Stimulated activated CD4-positive, alpha-beta T cell treated with anti-CD3 and anti-CD28 coated beads, TNF-alpha, amount 100 ng/mL, for 1 hour (primary cell): ENCODE data around the gene CLBA1.
"Not testable (repeated sequence)": the region's sequence is repeated elsewhere in the genome, so short reads cannot be mapped to it uniquely, and the experiment has no call there.

Experiments used
- DNase-seq, 3 donors: peaks; one replicate each; pipeline ENCODE4 v3.0.0-alpha.2; 2020; ENCODE audit warnings: low read depth in 3 of 3, low spot score in 1 of 3

The CLBA1 gene

GRCh38 chr14:104947881-104948735 lies 37.5 kb upstream of the CLBA1 start:
- DNase-seq, result not testable (repeated sequence)

- no peak for DNase-seq
Measured at GRCh38 chr14:104948736-104949031, 36.9 kb upstream of the CLBA1 start.

- not testable (repeated sequence) for DNase-seq
Measured at GRCh38 chr14:104949406-104949955, 36.1 kb upstream of the CLBA1 start.

- no peak for DNase-seq
Measured at GRCh38 chr14:104950021-104950420, 35.6 kb upstream of the CLBA1 start.

- DNase-seq, result not testable (repeated sequence)
Measured at GRCh38 chr14:104950701-104951100, 34.9 kb upstream of the CLBA1 start.

- not testable (repeated sequence) for DNase-seq
Measured at GRCh38 chr14:104951863-104952657, 33.5 kb upstream of the CLBA1 start.

- no peak for DNase-seq
Measured at GRCh38 chr14:104953097-104953496, 32.5 kb upstream of the CLBA1 start.

- DNase-seq, result no peak
Measured at GRCh38 chr14:104953896-104954656, 31.5 kb upstream of the CLBA1 start.

- no peak for DNase-seq
Measured at GRCh38 chr14:104954746-104955395, 30.7 kb upstream of the CLBA1 start.

- no peak for DNase-seq
Measured at GRCh38 chr14:104955396-104955770, 30.2 kb upstream of the CLBA1 start.

GRCh38 chr14:104956290-104956890 lies 29.2 kb upstream of the CLBA1 start:
- no peak for DNase-seq

GRCh38 chr14:104957146-104958113 lies 28.2 kb upstream of the CLBA1 start:
- no peak for DNase-seq

- no peak for DNase-seq
Measured at GRCh38 chr14:104964546-104964945, 21.0 kb upstream of the CLBA1 start.

GRCh38 chr14:104965561-104966231 lies 19.9 kb upstream of the CLBA1 start:
- no peak for DNase-seq

- DNase-seq, result no peak
Measured at GRCh38 chr14:104966261-104966865, 19.2 kb upstream of the CLBA1 start.

- DNase-seq, result no peak
Measured at GRCh38 chr14:104966981-104967385, 18.6 kb upstream of the CLBA1 start.

- DNase-seq, result no peak
Measured at GRCh38 chr14:104967386-104968152, 18.0 kb upstream of the CLBA1 start.

GRCh38 chr14:104968153-104968527 lies 17.4 kb upstream of the CLBA1 start:
- DNase-seq, result no peak
